GM13976 (cell line): Measurements from ENCODE around the gene OCA2.
"Not testable (repeated sequence)": the region's sequence is repeated elsewhere in the genome, so short reads cannot be mapped to it uniquely, and the experiment has no call there.

Experiments
- DNase-seq: peaks from one replicate; pipeline ENCODE4 v3.0.0; 2012; ENCODE audit warnings: low spot score
- CTCF ChIP-seq: IDR thresholded peaks from 2 replicates; pipeline ENCODE4 v1.5.1; 2012; ENCODE audit warnings: borderline replicate concordance, mild to moderate bottlenecking; ENCODE audit not compliant: insufficient read depth; ENCODE audit errors: extremely low read depth, missing control alignments, control extremely low read depth
- in situ Hi-C: fragments of 300-500 bp; cut with MboI; formaldehyde crosslinking; loops from one replicate; pipeline ENCODE4 v1.12.0; 2022; ENCODE audit warnings: low sequenced_read_pairs, mixed read lengths, inconsistent platforms; ENCODE audit not compliant: unreplicated experiment

OCA2 gene

GRCh38 chr15:27767918-27768640, 331.0 kb downstream of the OCA2 start:
- in situ Hi-C loops, result no loop called here
- no peak for TF ChIP-seq CTCF
- no peak for DNase-seq

DNA sequence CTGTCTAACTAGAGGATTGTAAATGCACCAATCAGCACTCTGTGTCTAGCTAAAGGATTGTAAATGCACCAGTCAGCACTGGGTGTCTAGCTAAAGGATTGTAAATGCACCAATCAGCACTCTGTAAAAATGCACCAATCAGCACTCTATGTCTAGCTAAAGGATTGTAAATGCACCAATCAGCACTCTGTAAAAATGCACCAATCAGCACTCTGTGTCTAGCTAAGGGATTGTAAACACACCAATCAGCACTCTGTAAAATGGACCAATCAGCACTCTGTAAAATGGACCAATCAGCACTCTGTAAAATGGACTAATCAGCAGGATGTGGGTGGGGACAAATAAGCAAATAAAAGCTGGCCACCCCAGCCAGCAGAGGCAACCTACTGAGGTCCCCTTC, 331.7 kb downstream of the OCA2 start:
- in situ Hi-C loops, DNase-seq: not testable (repeated sequence)

DNA sequence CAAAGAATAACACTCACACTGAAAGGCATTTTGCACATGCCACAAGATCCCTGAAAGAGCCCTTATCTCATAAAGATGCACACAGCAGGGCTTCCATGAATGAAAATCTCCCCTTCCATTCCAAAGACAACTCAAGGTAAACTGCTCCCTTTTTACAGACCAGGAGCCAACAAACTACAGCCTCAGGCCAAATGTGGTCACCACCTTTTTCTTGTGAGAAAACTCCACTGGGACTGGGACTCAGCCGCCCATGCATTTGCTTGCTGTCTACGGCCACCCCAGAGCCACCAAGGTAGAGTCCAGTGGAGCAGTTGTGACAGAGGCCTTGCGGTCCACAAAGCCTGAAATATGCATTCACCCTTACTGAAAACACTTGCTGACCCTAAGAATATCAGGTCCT, 334.8 kb downstream of the OCA2 start:
- TF ChIP-seq CTCF, result no peak
- in situ Hi-C loops, result no loop called here
- DNase-seq, result no peak

- DNase-seq, result no peak
- in situ Hi-C loops, result no loop called here
- TF ChIP-seq CTCF, result no peak
These were observed 335.6 kb downstream of the OCA2 start for GRCh38 chr15:27763514-27763913.

- in situ Hi-C loops, result no loop called here
- TF ChIP-seq CTCF, result no peak
- no peak for DNase-seq
These were observed 336.6 kb downstream of the OCA2 start for GRCh38 chr15:27762471-27762870.

GRCh38 chr15:27757052-27757451, 342.1 kb downstream of the OCA2 start:
- no peak for DNase-seq
- in situ Hi-C loops, result no loop called here
- TF ChIP-seq CTCF, result no peak

DNA sequence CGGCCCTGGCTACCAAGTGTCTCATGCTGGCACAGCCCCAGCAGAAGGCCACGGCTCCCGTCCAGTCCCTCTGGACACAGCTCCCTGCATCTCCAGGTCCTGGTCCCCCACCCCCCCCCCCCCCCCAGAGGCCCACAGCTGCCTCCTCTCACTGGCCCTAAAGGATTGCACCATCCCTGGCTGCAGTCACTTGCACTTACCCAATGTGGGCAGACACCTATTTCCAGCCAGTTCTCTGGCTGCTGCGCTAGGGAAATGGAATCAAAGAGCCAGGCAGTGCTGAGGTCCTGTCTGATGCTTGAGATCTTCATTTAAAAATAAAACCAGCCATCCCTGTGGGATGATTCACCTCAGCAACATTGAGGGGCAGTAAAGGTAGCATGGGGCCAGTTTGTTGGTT, 346.4 kb downstream of the OCA2 start:
- no peak for DNase-seq
- in situ Hi-C loops, result no loop called here
- no peak for TF ChIP-seq CTCF
